Esophagus muscularis mucosa (tissue), 2 donors: ENCODE results near the gene CAMKMT.

Source experiments
- POLR2A ChIP-seq: fragments of 450-650 bp; IDR thresholded peaks from one replicate; pipeline ENCODE4 v1.6.1; 2017; ENCODE audit warnings: antibody characterized with exemption, moderate library complexity, mild to moderate bottlenecking, low read depth
- POLR2AphosphoS5 ChIP-seq, 2 donors: sonication (generic); formaldehyde crosslinking; IDR thresholded peaks; one replicate each; pipeline ENCODE4 v1.6.1; 2017; ENCODE audit warnings: antibody characterized with exemption in 2 of 2

DNA sequence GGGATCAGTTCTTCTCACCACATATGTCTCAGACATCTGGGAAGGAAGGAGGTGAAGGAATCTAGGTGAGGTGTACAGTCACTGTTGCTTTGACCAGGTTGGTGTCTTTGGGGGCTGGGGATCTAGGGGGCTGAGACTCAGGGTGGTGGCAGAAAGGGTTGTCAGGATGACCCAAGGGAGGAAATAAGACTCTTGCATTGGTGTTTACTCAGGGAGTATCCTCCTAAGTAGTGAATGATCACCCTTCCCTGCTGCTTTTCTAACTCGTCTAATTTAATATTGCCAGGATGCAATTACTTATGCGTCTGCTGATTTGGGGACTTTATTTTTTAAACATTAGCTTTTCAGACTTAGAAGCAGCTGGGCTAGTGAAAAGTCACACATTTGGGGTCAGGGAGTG is 451.9 kb downstream of the CAMKMT start:
- TF ChIP-seq POLR2A: no peak
- no peak for TF ChIP-seq POLR2AphosphoS5 (IDR thresholded peaks at IDR 0.05)
